Activated naive CD4-positive, alpha-beta T cell treated with anti-CD3 and anti-CD28 coated beads, Interleukin-2, amount 50 U/mL, for 24 hours (primary cell): ENCODE measurements around the gene MARCO.
"Not testable (repeated sequence)": the region's sequence is repeated elsewhere in the genome, so short reads cannot be mapped to it uniquely, and the experiment has no call there.

ENCODE experiments used
- H3K27ac Mint-ChIP-seq: one replicate; pipeline ENCODE4 v1.8.0; 2021; ENCODE audit warnings: mild to moderate bottlenecking, mixed read lengths
- H3K27me3 Mint-ChIP-seq: one replicate; pipeline ENCODE4 v1.8.0; 2021; ENCODE audit warnings: mixed read lengths
- H3K36me3 Mint-ChIP-seq: one replicate; pipeline ENCODE4 v1.8.0; 2021; ENCODE audit warnings: mixed read lengths
- H3K4me1 Mint-ChIP-seq: one replicate; pipeline ENCODE4 v1.8.0; 2021; ENCODE audit warnings: mixed read lengths
- H3K4me3 Mint-ChIP-seq: one replicate; pipeline ENCODE4 v1.8.0; 2021; ENCODE audit warnings: mild to moderate bottlenecking, mixed read lengths
- H3K9me3 Mint-ChIP-seq: one replicate; pipeline ENCODE4 v1.8.0; 2021; ENCODE audit warnings: mixed read lengths

MARCO gene

DNA sequence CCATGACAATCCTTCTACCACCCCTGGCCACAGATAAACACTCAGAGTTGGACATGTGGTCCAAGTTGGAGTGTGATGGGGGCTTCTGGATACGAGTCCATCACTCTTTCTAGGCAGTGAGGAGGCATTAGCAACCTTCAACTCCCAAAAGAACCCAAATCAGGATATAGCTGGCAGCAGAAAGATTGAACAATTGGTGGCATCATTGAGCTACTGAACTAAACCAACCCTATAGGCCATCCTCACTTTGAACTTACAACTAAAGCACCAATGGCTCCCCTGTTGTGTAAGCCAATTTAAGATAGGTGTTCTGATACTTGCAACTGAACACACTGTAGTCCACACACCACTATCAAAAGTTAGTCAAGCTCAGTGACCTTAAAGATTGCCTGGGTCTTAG is 24.0 kb upstream of the MARCO start:
- Mint-ChIP-seq H3K27me3 (no peaks in the 10 kb centered on the region), H3K36me3 (no peaks in the 10 kb centered on the region), H3K9me3 (no peaks in the 10 kb centered on the region), H3K4me3 (no peak overlapping the region), H3K4me1 (peaks cover 4% of the 10 kb centered on the region), H3K27ac (no peak overlapping the region)

DNA sequence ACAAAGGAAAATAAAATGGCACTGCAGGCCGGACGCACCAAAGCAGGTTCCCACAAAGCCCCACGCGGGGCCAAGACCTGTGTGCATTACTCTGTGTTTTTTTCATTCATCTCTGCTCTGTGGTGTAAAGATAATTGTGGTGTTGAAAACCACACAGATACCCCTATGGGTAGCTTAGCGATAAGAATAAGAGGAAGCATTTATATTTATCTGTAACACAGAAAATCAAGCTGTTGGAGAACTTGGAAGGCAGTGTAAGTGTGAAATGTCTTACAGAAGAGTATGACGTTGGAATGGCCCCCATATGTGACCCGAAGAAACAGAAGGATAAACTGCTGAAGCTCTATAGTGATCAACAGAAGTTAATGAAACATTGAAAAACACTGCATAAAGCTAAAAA is 20.3 kb upstream of the MARCO start:
- H3K4me1 Mint-ChIP-seq = peaks cover 4% of the 10 kb centered on the region
- H3K4me3 Mint-ChIP-seq = no peak overlapping the region

DNA sequence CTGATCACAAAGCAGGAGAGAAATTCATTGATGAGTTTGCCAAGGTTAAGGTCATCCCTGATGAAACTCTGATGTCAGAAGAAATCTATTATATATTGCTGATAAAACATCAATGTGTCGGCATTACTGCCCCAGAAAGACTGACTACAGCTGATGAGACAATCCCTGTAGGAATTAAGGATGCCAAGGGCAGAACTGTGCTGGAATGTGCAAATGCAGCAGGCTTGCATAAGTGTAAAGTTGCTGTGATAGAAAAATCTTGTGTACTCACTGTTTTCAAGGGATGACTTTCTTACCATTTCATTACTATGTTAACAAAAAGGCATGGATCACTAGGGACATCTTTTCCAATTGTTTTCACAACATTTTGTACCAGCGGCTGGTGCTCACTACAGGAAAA is 19.7 kb upstream of the MARCO start:
- peaks cover 4% of the 10 kb centered on the region for H3K4me1 Mint-ChIP-seq
- H3K9me3 Mint-ChIP-seq = no peaks in the 10 kb centered on the region
- H3K27ac Mint-ChIP-seq = no peak overlapping the region
- H3K36me3 Mint-ChIP-seq = no peaks in the 10 kb centered on the region
- no peaks in the 10 kb centered on the region for H3K27me3 Mint-ChIP-seq
- no peak overlapping the region for H3K4me3 Mint-ChIP-seq

More for the DNA sequence above, 20.3 kb upstream of the MARCO start:
- no peaks in the 10 kb centered on the region for H3K36me3 Mint-ChIP-seq
- H3K27me3 Mint-ChIP-seq = no peaks in the 10 kb centered on the region
- no peaks in the 10 kb centered on the region for H3K9me3 Mint-ChIP-seq
- no peak overlapping the region for H3K27ac Mint-ChIP-seq

DNA sequence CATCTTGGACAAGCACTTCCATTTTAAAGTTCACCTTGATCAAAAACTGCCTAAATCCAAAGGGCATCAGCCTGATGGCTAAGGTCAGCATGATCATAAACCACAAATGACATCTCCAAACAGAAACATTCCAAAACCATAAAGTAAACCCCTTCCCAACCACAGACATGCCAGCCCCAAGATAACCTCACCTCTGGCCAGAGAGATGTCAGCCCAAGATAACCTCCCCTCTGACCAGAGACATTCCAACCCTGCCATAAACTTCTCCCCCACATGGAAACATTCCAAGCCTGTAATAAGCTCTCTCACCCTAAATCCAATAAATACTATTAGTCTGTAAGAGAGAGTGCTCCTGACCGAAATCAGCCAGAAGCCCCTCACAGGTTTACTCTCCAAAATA is 18.6 kb upstream of the MARCO start:
- Mint-ChIP-seq H3K9me3 (no peaks in the 10 kb centered on the region), H3K4me3 (no peak overlapping the region), H3K4me1 (peaks cover 4% of the 10 kb centered on the region), H3K27ac (no peak overlapping the region), H3K27me3 (no peaks in the 10 kb centered on the region), H3K36me3 (no peaks in the 10 kb centered on the region)

DNA sequence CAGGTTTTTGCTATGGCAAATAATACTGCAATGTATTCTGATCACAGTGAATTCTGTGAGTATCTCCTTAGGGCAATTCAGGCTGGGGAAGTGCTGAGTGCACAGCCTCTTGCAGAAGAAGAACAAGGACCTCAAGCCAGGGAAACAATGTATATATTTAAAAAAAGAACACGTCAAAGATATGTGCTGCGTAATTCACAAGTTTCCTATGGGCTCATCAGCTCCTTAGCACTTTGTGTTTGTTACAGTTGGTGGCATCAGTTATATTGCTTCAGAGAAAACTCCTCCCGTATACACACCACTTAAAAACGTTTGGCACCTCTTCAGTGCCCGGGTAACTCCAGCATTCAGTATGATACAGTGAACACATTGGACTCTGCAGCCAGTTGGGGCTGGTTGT is 16.5 kb upstream of the MARCO start:
- Mint-ChIP-seq H3K36me3 (no peaks in the 10 kb centered on the region), H3K27ac (no peak overlapping the region), H3K4me3 (no peak overlapping the region), H3K9me3 (peaks cover 6% of the 10 kb centered on the region), H3K27me3 (no peaks in the 10 kb centered on the region), H3K4me1 (peaks cover 4% of the 10 kb centered on the region)

DNA sequence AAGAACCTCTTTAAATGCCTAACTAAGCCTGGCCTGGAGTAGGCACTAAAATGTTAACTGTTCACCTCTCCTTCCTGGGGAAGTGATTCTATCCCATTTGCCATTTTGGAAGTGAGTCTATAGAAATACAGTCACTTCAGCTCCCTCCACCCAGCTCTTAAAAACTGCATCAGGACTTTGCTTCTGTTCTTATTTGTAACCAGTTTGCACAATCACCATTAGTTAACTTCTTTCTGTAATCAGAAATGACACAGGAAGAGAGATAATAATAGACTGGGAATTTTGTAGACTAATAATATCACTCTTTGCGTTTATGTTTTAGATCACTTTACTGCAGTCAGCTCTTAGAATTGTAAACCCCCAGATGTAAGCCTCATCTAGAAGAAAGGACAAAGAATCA is 16.0 kb upstream of the MARCO start:
- Mint-ChIP-seq H3K9me3 (peaks cover 10% of the 10 kb centered on the region), H3K36me3 (peaks cover 2% of the 10 kb centered on the region), H3K27ac (no peak overlapping the region), H3K4me1 (peaks cover 4% of the 10 kb centered on the region), H3K27me3 (no peaks in the 10 kb centered on the region), H3K4me3 (no peak overlapping the region)

DNA sequence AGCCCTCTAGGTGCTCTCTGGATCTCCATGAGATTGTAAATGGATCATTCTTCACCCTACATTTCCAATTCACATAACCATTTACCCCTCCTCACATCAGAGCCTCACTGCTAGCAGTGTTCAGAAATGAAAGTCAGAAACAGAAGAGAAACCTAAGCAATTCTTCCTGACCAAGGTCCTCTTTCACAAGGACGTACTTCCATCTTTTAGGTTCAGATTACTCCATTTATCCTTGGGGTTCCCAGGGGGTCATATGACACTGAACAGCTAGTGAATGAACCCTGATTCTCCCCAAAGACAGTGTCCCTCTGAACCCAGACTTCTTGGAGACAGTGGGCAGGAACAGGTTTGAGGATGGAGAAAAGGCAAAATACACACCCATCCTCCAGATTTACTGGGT is 12.9 kb upstream of the MARCO start:
- peaks cover 19% of the 10 kb centered on the region for H3K9me3 Mint-ChIP-seq

DNA sequence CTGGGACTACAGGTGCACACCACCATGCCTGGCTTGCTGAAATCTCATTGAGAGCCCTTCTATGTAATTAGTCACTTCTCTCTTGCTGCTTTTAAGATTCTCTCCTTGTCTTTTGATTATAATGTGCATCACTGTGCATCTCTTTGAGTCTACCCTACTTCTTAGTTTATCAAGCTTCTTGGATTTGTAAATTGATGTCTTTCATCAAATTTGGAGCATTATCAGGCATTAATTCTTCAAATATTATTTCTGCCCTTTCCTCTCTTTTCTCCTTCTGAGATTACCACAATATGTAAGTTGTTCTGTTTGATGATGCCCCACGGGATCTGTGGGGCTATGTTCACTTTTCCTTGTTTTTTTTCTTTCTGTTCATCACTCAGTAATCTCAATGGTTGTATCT is 9.0 kb upstream of the MARCO start:
- peaks cover 19% of the 10 kb centered on the region for H3K9me3 Mint-ChIP-seq
- H3K27me3 Mint-ChIP-seq = no peaks in the 10 kb centered on the region
- H3K27ac Mint-ChIP-seq = no peak overlapping the region
- H3K36me3 Mint-ChIP-seq = peaks cover 6% of the 10 kb centered on the region
- no peaks in the 10 kb centered on the region for H3K4me1 Mint-ChIP-seq
- no peak overlapping the region for H3K4me3 Mint-ChIP-seq

More for the DNA sequence above, 12.9 kb upstream of the MARCO start:
- Mint-ChIP-seq H3K4me3 (no peak overlapping the region), H3K36me3 (peaks cover 6% of the 10 kb centered on the region), H3K27me3 (no peaks in the 10 kb centered on the region), H3K27ac (no peak overlapping the region), H3K4me1 (no peaks in the 10 kb centered on the region)

DNA sequence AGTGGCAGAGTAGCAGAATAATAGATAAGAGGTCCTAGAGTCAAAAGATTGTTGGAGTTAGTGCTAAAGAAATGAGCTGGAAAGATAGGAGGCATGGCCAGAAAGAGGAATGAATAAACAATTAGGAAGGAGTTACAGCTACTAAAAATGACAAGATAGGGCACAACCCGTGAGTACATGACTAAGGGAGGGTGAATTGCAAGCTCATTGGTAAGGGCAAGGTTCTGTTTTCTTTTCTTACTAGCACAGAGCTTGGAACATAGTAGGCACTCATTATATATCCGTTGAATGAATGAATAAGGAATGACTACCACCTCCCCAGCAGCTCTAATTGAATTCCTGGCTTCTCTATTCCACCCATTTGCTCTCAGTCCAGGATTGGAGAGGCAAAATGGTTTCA is 5.7 kb upstream of the MARCO start:
- Mint-ChIP-seq H3K4me3 (no peak overlapping the region), H3K9me3 (peaks cover 9% of the 10 kb centered on the region), H3K4me1 (peaks cover 13% of the 10 kb centered on the region), H3K27ac (no peak overlapping the region), H3K27me3 (no peaks in the 10 kb centered on the region), H3K36me3 (peaks cover 4% of the 10 kb centered on the region)

DNA sequence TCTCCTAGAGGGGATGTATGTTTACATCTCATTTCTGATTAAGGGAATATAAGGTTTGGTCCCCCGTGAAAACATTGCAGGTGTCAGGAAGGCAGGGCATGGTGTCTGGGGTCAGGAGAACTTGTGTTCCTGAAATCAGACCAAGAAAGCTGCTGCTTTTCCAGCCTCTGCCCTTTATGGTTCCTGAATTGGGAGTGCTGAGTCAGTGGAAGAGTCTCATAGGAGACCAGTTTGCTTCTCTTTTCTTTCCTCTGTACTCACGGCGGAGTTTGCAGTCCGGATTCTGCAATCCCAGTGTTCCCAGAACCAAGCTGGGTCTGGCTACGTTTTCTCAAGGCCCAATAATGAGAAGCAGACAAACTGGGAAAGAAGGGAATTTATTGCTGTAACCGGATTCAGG is 5.1 kb upstream of the MARCO start:
- Mint-ChIP-seq H3K27me3 (no peaks in the 10 kb centered on the region), H3K4me3 (no peak overlapping the region), H3K27ac (no peak overlapping the region), H3K4me1 (peaks cover 16% of the 10 kb centered on the region), H3K36me3 (peaks cover 4% of the 10 kb centered on the region), H3K9me3 (peaks cover 9% of the 10 kb centered on the region)

DNA sequence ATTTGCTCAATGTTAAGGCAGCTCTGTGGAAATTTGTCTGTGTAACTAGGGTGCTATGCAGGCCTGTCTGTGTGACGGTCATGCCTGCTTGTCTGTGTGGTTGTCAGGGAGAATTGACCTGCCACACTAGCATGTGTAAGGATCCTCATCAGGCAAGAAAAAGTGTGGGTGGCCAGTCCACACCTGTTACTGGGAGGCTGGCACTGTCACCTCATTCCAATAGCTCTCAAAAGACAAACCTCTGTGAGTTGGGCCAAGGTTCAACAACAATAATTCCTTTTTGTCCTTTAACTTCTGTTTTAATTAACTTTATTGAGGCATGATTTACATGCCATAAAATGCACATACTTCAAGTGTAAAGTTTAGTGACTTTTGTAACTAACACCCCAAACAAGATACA is 4.2 kb upstream of the MARCO start:
- H3K9me3 Mint-ChIP-seq = peaks cover 8% of the 10 kb centered on the region
- H3K27me3 Mint-ChIP-seq = no peaks in the 10 kb centered on the region
- peaks cover 4% of the 10 kb centered on the region for H3K36me3 Mint-ChIP-seq
- no peak overlapping the region for H3K4me3 Mint-ChIP-seq
- peaks cover 16% of the 10 kb centered on the region for H3K4me1 Mint-ChIP-seq
- H3K27ac Mint-ChIP-seq = no peak overlapping the region

DNA sequence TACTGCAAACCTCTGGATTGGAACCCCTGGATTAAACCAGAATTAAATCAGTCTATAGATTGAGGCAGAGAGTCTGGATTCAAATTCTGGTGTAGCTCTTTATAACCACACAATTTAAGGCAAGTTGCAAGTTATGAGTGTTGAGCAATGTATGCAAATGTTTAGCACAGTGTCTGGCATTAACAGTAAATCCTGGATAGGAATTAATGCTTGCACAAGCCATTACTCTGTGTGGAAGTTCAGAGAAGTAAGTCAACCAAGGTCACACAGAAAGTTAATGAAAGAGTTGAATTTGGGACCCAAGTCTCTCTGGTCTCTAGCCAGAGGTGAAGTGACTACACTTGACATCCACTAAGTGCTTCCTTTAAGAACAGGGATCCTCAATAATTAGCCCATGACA is 2.0 kb upstream of the MARCO start:
- Mint-ChIP-seq H3K4me3 (no peak overlapping the region), H3K36me3 (no peaks in the 10 kb centered on the region), H3K4me1 (peaks cover 16% of the 10 kb centered on the region), H3K27ac (no peak overlapping the region), H3K27me3 (no peaks in the 10 kb centered on the region), H3K9me3 (no peaks in the 10 kb centered on the region)

DNA sequence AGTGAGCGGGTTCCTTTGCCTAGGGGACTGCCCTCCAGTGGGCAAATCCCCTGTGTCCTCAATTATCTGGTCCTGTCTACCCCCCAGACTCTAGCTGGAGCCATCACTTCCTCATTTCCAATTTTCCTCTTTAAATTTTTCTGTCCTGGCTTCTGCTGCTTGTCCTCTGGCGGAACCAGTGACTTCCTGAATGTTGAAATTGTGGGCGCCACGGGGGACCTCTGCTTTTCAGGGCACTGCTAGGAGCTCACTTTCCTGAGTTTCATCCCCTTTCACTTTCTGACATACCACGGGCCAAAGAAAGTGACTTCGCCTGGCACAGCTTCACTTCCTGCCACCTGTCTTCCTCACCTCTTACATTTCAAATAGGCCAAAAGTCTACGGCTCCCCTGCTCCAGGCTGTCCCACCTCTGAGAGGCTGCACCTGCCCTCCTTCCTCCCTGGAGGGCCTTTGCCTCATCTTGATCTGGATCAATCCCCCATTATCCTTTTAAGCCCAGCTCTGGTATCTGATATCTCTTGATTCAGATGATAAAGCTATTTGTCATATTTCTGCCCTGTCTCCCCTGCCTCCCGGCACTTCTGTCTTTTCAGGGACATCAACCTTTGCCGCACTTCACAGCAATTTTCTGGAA is 1.4 kb upstream of the MARCO start:
- Mint-ChIP-seq H3K9me3 (no peaks in the 10 kb centered on the region), H3K27me3 (no peaks in the 10 kb centered on the region)

DNA sequence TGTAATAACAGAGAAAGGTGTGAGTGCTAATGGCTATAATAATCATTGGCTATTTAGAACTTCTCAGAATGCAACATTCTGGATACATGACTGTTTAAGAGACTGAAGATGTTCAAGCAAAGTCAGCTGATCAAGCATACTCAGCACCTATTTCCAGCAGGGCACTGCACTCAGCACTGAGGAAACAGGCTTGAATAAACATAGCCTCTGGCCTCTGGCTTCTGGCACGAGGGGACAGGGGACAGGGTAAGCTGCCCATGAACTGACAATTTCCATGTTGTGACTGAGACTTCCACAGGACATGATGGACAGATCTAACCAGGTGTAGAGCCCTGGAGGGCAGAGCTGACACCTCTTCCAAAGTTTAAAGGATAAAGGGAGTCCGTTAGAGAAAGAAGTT is 1.3 kb downstream of the MARCO start:
- Mint-ChIP-seq H3K4me1 (peaks cover 16% of the 10 kb centered on the region), H3K9me3 (no peaks in the 10 kb centered on the region), H3K36me3 (no peaks in the 10 kb centered on the region), H3K27me3 (no peaks in the 10 kb centered on the region), H3K4me3 (no peak overlapping the region), H3K27ac (no peak overlapping the region)

More for the DNA sequence above, 1.4 kb upstream of the MARCO start:
- peak overlapping the region; percentile 31 for H3K4me3 Mint-ChIP-seq
- no peaks in the 10 kb centered on the region for H3K36me3 Mint-ChIP-seq
- peak overlapping the region; percentile 66 for H3K27ac Mint-ChIP-seq
- H3K4me1 Mint-ChIP-seq = peaks cover 16% of the 10 kb centered on the region

DNA sequence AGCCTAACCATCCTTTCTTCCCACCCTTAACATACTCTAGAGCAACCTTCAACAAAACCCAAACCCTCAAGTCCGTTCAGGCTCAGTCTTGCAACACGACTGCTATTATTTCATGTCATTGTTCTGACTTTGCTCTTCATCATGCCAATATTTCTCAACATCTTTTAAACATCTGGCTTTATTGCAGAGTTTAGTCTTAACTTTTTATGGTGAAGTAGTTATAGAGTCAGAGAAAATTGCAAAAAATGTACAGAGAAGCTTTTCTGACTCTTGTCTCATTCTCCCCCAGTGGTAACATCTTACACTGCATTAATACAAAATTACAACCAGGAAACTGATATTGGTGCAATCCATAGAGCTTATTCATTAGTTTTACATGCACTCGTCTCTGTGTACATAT is 3.9 kb downstream of the MARCO start:
- peaks cover 3% of the 10 kb centered on the region for H3K27me3 Mint-ChIP-seq
- no peak overlapping the region for H3K4me3 Mint-ChIP-seq
- no peaks in the 10 kb centered on the region for H3K36me3 Mint-ChIP-seq
- no peak overlapping the region for H3K27ac Mint-ChIP-seq
- peaks cover 7% of the 10 kb centered on the region for H3K4me1 Mint-ChIP-seq
- no peaks in the 10 kb centered on the region for H3K9me3 Mint-ChIP-seq

DNA sequence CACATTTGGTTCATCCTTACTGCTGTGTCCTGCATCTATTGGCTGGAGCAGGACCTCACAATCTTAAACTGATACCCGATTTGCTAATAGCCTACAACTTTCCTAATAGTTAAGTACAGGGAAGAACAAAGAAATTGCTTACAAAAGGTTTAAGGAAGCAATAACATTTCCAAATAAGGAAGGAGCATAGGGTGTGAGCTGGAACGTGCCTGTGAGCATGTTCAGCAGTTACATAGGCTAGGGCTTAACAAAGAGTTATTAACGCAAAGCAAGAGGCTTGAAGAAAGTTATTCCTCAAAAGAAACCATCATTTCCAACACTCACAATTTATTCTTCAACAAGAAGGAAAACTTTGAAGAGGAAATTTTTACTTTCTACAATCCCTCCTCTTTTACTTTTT is 6.3 kb downstream of the MARCO start:
- not testable (repeated sequence) for H3K4me3 Mint-ChIP-seq, H3K9me3 Mint-ChIP-seq, H3K4me1 Mint-ChIP-seq, H3K27me3 Mint-ChIP-seq, H3K27ac Mint-ChIP-seq, H3K36me3 Mint-ChIP-seq
